Fibroblast of skin of left quadriceps (primary cell): ENCODE measurements around the gene DECR2.
"Not testable (repeated sequence)": the region's sequence is repeated elsewhere in the genome, so short reads cannot be mapped to it uniquely, and the experiment has no call there.

ENCODE experiments used
- DNase-seq, 2 experiments: peaks; one replicate each; pipeline ENCODE4 v3.0.0-alpha.2; 2013; ENCODE audit warnings: low read depth in 2 of 2

Gene DECR2

GRCh38 chr16:401468-402348 lies at the start of gene DECR2:
DECR2 (plus strand) TSS chr16:401885; CDS start chr16:401964, 79 bp downstream.
- peak; percentile 79 for DNase-seq

- peak; percentile 85 for DNase-seq
These were observed 48.9 kb upstream of the DECR2 start, which contains the start of gene AXIN1 for GRCh38 chr16:352547-353403. AXIN1 (minus strand) TSS chr16:352723; CDS start chr16:347025, 5,698 bp downstream.

- DNase-seq, result no peak
These were observed 48.0 kb upstream of the DECR2 start for GRCh38 chr16:353404-354290.

GRCh38 chr16:354291-354881 lies 47.3 kb upstream of the DECR2 start:
- DNase-seq, result no peak

GRCh38 chr16:354971-355461 lies 46.7 kb upstream of the DECR2 start:
- DNase-seq, result no peak

- no peak for DNase-seq
These were observed 44.9 kb upstream of the DECR2 start for GRCh38 chr16:356741-357140.

GRCh38 chr16:359067-359763 lies 42.5 kb upstream of the DECR2 start:
- no peak for DNase-seq

GRCh38 chr16:359871-360697 lies 41.6 kb upstream of the DECR2 start:
- no peak for DNase-seq

GRCh38 chr16:360698-361336 lies 40.9 kb upstream of the DECR2 start:
- no peak for DNase-seq

GRCh38 chr16:361341-361871 lies 40.3 kb upstream of the DECR2 start:
- DNase-seq, result no peak

- DNase-seq, result peak in 1 of 2 experiments; percentile 24
These were observed 39.6 kb upstream of the DECR2 start for GRCh38 chr16:361872-362701.

GRCh38 chr16:362702-362999 lies 39.0 kb upstream of the DECR2 start:
- DNase-seq, result not testable (repeated sequence)

- DNase-seq, result no peak
These were observed 38.4 kb upstream of the DECR2 start for GRCh38 chr16:363110-363765.

GRCh38 chr16:363766-364490 lies 37.8 kb upstream of the DECR2 start:
- DNase-seq, result no peak

GRCh38 chr16:364595-365491 lies 36.8 kb upstream of the DECR2 start:
- no peak for DNase-seq

- DNase-seq, result no peak
These were observed 35.2 kb upstream of the DECR2 start for GRCh38 chr16:366476-366875.
